Measurements from ENCODE around the gene RNF208.
A peak's percentile ranks its signal among the peaks of the same experiment; 100 is the strongest.

Gene RNF208

DNA sequence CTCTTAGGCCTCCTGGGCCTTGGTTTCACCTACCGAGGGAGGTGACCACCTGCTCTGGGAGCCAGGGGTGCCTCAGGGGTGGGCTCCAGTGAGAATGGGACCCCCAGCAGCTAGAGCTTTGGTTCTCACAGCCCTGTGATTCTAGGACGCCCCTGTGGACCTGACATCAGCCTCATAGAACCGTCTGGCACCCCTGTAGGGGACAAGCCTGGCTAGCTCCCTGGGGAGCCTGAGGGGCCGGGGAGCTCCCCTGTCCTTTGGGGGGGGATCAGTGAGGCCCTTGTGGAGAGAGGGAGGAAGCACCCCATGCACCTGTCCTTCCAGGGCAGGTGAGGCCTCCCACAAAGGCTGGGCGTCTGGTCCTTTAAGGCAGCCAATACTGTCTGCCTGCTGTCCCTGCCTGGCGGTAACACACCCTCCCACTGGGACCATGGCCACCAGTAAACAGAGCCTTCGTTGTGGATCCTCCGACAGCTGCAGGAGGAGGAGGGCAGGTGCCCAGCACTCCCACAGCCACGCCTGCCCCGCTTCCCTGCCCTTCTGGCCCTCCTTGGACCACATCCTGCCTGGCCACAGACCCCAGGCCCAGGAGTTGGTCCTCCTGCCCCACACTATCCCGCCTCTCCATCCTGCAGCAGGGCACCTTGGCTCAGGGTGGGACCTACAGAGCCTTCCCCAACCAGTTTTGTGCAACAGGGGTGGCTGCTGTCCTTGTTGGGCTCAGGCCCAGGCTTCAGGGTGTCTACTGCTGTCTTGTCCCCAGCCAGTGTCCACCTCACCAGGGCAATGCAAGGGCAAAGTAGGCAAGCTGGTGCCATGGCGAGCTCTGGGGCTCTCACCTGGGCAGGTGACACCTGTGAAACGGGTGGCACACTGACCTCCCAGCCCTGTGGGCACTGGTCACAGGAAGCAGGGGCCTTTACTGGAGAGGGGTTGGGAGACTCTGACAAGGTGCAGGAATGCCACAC lies 16.0 kb upstream of the RNF208 start:
- peak; percentile 35 to 67 for DNase-seq

DNA sequence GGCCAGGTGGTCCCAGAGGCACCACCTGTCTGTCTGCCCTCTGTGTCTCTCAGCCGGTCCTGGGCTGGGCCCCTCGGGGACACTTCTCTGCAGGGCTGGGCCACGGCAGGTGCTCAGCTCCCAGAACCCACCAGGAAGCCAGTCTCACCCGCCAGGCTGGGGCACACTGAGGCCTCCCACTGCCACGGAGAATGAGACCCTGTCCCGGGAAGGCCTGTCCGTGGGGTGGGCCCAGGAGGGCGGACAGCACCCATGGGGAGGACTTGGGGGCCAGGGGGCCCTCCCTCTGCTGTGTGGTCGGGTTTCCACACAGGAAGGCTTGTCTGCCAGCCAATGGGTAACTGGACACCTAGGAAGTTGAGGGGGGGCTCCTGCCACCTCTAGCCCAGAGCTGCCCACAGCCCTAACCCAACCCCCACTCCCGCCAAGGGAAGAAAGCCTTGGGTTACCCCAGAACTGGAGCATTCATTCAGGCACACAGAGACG lies 14.9 kb upstream of the RNF208 start:
- no peak for DNase-seq

DNA sequence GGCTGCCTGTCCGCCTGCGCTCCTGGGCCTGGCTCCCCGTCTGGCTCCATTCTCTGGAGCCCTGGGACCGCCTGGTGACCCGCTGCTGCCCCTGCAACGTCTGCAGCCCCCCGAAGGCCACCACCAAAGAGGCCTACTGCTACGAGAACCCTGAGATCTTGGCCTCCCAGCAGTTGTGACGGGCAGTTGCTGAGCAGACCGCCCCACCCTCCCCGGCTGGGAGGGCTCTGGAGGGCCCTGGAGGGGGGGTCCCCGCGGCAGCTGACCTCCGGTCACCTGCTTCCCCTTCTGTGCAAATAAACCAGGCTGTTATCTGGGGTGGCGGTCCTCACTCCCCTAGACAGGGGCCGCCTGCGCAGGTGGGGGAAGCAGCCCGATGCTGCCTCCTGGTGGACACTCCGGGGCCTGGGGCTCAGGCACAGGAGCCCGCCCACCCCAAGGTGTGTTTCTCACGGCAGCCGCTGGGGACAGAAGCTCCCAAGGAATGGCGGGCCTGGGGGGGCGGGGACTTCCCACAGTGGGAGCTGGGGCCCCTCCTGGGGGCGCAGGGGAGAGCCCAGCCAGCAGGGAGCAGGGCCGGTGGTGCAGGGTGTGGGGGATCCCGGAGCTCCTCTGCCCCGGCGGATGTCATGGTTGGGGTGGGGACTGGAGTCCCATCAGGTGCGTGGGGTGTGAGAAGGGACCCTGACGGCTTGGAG lies 14.3 kb upstream of the RNF208 start:
- peak; percentile 39 to 89 for DNase-seq

DNA sequence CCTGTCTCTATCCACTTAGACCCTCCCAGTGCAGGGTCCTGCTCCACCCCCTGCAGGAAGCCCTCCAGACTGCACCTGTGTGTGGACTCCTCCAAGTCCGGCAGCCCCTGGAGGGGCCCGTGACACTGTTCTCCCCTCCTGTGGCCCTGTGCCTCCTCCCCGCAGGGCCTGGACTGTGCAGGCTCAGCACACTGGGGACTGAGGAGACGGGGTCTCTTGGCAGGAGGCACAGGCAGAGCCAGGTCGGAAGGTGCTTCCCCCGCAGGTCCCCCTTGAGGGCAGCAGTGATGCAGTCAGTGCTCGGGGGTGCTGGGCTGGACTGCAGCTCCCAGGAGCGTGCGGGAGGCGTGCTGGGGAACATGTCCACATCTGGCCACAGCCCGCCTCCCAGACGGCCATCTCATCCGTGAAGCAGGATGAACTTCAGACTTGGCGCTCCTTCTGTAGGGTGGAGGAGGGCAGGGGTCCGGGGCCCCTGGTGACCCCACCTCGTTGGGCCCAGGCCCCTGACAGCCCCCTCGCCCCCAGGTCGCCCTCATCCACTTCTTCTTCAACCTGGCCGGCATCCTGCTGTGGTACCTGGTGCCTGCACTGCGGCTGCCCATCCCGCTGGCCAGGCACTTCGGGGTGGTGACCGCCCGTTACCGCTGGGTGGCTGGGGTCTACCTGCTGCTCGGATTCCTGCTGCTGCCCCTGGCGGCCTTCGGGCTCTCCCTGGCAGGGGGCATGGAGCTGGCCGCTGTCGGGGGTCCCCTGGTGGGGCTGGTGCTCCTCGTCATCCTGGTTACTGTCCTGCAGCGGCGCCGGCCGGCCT lies 13.6 kb upstream of the RNF208 start:
- no peak for DNase-seq

DNA sequence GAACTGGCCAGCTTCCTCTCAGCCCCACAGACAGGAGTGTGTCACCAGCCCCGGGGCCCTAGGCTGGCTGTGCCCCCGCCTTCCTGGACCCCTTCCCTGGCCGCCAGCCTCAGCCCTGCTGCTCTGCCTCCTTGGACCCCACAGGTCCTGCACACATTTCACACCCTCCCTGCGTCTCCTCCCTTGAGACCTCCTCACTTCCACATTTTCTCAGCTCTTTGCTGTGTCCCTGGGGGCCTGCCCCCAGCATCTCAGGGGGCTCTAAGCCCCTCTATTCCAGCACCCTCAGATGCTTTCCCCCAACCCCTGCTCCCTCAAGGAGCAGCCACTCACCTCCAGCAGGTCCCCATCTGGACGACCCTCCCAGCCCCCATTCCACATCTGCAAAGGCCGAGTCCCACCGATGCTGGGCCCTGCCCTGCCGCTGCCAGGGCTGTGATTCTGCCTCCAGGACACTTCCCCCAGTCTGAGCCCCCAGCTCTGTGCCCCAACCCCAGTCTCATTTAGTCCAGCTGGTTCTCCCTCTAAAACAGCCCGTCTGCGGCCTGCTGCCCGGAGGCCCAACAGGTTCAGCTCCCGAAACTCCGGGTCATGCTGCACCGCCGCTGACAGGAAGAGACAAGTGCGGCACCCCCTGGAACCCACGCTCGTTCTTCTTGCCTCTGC lies 12.9 kb upstream of the RNF208 start:
- DNase-seq, result no peak

DNA sequence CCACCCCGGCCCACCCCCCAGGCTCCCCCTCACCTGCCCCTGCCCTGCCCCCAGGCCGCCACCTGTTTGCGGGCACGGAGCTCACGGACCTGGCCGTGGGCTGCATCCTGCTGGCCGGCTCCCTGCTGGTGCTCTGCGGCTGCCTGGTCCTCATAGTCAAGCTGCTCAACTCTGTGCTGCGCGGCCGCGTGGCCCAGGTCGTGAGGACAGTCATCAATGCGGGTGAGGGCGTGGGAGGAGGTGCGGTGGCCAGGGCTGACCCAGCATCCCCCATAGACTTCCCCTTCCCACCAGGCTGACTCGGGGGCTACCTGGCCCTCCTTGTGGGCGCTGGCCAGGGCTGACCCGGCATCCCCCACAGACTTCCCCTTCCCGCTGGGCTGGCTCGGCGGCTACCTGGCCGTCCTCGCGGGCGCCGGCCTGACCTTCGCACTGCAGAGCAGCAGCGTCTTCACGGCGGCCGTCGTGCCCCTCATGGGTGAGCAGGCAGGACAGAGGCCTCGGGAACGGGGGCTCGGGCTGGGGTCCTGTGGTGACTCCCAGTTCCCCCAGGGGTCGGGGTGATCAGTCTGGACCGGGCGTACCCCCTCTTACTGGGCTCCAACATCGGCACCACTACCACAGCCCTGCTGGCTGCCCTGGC lies 12.1 kb upstream of the RNF208 start:
- no peak for DNase-seq

DNA sequence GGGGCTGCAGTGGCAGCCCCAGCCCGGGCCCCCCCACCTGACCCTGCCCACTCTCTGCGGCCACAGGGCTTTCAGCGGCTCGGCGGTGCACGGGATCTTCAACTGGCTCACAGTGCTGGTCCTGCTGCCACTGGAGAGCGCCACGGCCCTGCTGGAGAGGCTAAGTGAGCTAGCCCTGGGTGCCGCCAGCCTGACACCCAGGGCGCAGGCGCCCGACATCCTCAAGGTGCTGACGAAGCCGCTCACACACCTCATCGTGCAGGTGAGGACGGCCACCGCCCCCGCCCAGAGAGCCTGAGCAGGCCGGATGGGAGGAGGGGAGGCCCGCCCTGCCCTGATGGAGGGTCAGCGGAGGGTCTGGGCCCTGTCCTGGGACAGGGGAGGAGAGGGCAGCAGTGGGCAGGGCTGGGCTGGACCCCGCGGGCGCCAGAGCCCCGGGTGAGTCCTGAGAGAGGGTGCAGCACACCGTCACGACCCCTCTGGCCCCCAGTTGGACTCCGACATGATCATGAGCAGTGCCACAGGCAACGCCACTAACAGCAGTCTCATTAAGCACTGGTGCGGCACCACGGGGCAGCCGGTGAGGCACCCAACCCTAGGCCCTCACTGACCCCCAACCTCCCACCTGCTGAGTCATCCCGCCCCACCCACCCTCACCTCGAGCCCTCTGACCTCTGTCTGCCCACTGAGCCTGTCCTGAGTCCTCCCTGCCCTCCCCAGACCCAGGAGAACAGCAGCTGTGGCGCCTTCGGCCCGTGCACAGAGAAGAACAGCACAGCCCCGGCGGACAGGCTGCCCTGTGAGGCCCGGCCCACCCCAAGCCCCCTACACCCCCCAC lies 11.3 kb upstream of the RNF208 start:
- no peak for DNase-seq

DNA sequence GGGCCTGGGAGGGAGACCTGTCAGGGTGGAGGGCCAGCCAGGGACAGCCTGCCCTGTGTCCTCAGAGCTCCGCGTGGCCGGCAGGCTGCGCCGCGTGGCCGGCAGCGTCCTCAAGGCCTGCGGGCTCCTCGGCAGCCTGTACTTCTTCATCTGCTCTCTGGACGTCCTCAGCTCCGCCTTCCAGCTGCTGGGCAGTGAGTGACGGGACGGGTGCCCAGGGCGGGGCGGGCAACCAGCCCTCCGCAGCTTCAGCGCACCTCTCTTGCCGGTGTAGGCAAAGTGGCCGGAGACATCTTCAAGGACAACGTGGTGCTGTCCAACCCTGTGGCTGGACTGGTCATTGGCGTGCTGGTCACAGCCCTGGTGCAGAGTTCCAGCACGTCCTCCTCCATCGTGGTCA lies 10.5 kb upstream of the RNF208 start:
- no peak for DNase-seq

DNA sequence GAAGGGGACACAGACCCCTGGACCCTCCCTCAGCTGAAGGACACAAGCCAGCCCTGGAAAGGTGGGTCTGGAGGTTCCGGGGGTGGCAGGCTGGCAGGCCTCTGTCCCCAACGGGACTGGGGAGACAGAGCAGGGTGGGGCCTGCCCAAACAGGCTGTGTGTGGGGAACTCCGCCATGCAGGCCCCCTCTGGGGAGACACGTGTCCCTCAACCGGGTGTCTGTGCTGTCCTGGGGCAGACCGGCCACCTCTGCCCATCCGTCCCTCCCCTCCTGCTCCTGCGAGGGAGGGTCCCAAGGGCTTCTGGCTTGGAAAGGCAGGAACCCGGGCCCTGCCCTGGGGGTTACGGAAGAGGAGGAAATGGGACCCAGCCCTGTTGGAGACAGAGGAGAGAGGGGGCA lies 10.1 kb upstream of the RNF208 start:
- no peak for DNase-seq

DNA sequence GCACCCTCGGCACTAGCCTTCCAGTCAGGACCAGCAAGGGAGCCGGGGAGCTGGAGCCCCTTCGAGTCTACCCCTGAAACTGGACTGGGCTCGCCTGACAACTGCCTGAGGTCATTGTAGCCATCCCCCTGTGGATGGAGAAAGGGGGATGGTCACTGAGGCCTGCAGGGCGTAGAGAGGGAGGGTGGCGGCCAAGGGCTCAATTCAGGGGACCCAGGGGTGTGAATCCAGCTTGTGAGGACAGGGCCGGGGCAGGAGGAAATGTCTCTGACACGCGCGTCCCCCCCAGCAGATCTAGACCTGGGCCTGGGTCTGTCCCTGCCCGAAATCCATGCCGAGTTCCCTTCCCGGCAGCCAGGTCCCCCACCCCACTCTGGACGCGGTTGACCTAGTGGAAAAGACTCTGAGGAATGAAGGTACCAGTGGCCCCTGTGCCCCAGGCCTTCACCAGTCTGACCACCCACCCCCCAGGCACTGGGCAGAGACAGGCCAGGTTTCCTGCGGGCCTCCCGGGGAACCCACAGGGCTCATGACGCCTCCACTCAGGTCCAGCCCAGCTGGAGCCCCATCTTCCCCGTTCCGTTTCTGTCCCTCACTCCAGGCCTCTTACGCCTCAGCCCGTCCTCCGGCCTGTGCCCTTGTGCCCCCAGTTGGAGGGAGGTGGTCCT lies 9.5 kb upstream of the RNF208 start:
- no peak for DNase-seq

DNA sequence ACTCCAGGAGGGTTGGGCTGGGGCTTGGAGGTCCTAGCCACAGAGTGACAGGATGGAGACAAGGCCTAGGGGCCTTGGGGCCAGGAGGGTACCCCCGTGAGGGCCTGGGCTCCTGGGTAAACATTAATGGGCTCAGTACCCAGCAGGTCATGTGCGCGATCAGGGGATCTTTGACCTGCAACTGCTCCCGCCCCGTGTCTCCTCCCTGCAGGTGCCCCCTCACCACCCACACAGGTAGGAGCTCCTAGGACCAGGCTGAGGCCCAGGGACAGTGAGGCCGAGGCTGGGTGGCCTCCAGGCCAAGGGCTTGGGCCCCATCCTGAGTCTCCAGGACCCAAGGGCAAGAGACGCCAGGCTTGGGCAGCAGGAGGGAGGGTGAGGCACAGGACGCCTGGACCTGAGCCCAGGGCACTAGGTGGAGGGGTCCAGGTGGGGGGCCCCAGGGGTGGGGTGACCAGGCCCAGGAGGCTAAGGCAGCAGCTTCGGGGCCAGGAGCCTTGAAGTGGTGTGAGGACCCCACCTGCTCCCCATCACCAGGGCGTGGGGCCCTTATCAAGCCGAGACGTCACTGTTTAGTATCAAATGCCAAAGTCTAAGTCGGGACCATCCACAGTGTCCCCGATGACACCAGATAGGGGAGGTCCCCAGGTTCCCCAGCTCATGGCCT lies 8.8 kb upstream of the RNF208 start, which contains the start of gene SLC34A3:
SLC34A3 (plus strand) TSS at position 197 of the 667 bp plus-strand sequence. CDS start 802 bp downstream, outside the sequence.
- DNase-seq, result no peak

DNA sequence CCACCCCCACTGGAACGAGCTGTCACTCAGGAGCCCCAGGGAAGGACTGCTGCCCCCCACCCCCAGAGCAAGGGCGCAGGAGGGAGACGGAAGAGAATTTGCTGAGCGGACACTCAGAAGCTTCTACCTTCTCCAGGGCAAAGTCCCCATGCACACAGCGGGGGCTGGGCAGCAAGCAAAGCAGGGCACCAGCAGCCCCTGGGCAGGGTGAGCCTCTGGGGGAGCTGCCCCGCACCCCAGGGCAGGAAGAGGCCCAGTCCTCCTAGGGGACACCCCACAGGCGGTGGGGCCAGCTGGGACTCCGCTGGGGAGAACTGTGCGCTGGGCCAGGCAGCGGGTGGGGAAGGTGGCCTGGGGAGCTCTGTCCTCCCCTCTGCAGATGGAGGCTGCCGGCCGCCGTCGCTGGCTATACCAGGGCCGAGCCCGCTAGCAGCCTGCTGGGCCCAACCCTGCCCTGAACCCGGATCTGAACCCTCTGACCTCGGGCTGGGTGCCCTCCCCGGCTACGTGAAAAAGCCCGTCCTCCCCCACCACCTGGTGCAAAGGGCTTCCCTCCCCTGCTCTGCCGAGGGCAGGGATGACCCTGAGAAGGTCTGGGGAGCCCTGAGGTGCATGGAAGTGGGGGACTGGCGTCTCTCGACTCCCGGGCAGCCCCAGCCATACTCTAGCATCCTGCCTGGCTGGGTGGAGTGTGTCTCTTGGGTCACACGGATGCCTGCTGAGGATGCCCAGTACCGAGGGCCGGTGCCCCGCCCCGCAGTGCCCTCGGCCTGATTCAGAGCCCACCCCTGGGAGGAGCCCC lies 8.1 kb upstream of the RNF208 start:
- no peak for DNase-seq

DNA sequence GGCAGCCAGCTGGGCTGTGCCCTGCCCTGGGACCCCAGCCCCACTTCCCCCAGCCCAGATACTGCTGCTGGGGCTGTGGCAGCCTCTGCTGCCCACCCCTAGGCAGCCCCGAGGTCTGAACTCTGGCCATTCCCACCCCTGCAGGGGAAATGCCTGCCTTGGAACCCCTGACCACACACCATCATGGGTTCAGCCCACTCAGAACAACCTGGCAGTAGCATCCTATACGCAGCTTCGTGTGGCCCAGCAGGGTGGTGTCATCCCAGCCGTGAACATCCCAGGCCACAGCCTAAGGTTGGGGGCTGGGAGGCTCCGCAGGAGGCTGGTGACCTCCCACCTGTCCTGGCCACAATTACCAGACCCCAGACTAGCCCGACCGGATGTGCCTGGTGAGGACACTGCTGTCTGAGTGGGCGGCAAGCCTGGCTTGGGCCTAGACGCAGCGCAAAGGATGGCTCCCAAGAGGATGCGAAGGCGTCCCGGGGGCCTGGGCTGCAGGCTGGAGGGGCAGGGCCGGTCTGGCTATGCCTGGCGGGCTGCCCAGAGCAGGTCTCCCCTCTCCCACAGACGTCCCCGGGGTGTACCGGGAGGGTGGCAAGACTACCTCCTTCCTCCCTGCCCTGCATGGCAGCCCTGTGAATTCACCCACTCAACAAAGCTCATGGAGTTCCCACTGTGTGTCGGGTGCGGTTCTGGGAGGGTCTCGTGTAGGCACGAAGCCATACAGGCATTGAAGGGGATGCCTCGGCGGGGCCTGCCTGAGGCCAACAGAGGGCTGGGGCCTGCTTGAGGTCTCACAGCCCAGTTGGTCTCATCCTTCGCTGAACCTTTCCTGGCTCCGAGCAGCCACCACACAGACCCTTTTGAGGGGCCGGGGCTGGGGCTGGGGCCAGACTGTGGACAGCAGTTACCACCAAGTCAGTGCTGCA lies 7.2 kb upstream of the RNF208 start:
- no peak for DNase-seq

DNA sequence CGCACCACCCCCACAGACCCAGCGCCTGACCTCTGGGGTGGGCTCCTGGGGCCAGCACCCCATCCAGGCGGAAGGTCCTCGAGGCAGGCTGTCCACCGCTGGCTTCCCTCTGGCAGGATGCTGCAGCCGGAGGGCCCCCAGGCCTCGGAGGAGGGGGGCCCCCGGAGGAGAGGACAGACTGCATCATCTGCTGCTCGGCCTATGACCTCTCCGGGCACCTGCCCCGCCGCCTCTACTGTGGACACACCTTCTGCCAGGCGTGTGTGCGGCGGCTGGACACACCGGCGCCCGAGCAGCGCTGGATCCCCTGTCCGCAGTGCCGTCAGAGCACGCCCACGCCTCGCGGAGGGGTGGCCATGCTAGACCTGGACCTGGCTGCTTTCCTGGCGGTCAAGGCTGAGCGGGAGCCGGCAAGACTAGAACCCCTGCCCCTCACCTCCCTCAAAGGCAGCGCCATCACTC lies 6.5 kb upstream of the RNF208 start:
- no peak for DNase-seq

DNA sequence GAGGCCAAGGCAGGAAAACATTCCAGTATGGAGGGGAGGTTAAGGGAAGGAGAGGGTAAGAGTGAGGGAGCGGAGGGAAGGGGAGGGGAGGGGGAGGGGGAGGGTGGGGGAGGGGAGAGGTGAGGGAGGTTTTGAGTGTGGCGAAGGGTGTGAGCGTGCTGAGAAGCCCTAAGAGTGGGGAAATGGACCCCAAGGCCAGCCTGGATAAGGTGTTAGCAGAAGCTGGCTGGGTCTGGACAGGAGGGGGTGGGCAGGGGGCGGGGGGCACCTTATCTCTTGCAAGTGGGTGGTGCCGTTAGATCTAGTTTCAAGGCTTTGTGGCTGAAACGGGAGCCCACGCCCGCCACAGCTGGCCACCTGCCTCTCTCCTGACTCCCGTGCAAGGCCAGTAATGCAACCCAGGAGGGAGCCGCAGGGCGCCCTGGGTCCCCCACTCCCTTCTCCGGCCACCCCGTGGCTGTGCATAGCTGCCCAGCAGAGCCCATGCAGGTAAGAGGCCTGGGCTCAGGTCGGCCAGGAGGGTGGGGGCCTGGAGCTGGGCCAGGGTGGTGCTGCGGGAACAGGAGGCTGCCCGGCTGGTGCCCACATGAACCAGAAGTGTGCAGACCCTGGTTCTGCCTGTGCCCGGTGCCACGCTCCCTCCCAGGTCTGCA lies 5.9 kb upstream of the RNF208 start:
- no peak for DNase-seq

DNA sequence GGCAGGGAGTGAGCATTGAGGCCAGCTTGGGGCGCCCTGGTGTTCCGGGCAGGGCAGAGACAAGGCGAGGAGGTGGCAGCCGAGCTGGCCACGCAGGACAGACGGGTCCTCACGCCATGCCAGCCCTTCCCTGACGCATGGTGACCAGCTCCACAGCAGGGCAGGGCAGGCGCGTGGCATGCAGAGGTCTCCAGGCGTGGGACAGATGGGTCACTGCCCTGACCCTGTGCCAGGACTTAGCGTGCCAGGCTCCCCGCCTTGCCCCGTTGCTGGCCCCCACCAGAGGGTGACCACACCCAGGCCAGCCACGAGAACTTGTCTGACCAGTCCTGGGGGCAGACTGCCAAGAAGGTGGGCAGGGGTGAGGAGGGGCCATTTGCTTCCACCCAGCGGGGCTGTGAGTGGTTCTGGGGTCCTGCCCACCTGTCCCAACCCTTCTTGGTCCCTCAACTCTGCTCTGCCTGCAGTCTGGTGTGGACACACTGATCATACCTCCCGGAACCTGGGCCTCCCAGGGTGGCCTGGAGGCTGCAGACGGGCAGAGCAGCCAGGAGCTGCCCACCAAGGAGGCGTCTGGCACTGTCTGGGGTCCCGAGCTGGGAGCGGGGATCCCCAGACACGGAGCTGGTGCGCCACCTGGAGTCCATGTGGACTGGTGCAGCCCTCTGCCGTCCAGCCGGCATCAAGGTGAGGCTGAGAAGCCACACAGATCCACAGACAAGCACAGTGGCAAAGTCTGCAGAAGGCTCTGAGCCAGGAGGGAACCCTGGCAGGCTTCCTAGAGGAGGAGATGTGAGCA lies 5.2 kb upstream of the RNF208 start, which contains the start of gene RNF224:
RNF224 (plus strand) TSS at position 449 of the 799 bp plus-strand sequence. CDS start 834 bp downstream, outside the sequence.
- DNase-seq, result peak; percentile 39 to 86
